Parathyroid adenoma (tissue), 2 donors: ENCODE results near the gene SRCAP.

ENCODE experiments used
- H2AFZ ChIP-seq: fragments of 300-600 bp; sonication (generic); one replicate; pipeline ENCODE4 v1.7.0; 2017; ENCODE audit warnings: antibody characterized with exemption, mild to moderate bottlenecking
- H3K27ac ChIP-seq: fragments of 300-600 bp; sonication (generic); one replicate; pipeline ENCODE4 v1.7.0; 2017
- H3K27me3 ChIP-seq: fragments of 300-600 bp; sonication (generic); one replicate; pipeline ENCODE4 v1.7.0; 2017; ENCODE audit warnings: low read length; ENCODE audit not compliant: control insufficient read depth, insufficient read depth
- H3K36me3 ChIP-seq: fragments of 300-600 bp; sonication (generic); one replicate; pipeline ENCODE4 v1.7.0; 2017; ENCODE audit warnings: low read length; ENCODE audit not compliant: control insufficient read depth, insufficient read depth
- H3K4me1 ChIP-seq: fragments of 300-600 bp; sonication (generic); one replicate; pipeline ENCODE4 v1.7.0; 2017; ENCODE audit warnings: control low read depth
- H3K4me2 ChIP-seq: fragments of 300-600 bp; sonication (generic); one replicate; pipeline ENCODE4 v1.7.0; 2017; ENCODE audit warnings: low read length
- H3K4me3 ChIP-seq: fragments of 300-600 bp; sonication (generic); one replicate; pipeline ENCODE4 v1.7.0; 2017; ENCODE audit warnings: low read depth, low read length
- H3K79me2 ChIP-seq: fragments of 300-600 bp; sonication (generic); one replicate; pipeline ENCODE4 v1.7.0; 2017; ENCODE audit warnings: control low read depth
- H3K9ac ChIP-seq: fragments of 300-600 bp; sonication (generic); one replicate; pipeline ENCODE4 v1.7.0; 2017; ENCODE audit warnings: mild to moderate bottlenecking
- H3K9me3 ChIP-seq: fragments of 300-600 bp; sonication (generic); one replicate; pipeline ENCODE4 v1.7.0; 2017; ENCODE audit warnings: low read length; ENCODE audit not compliant: control insufficient read depth
- TF ChIP-seq, protein P1 (sequence below): fragments of 300-600 bp; sonication (generic); IDR thresholded peaks from one replicate; pipeline ENCODE4 v1.7.0; 2017; ENCODE audit warnings: antibody characterized with exemption, mild to moderate bottlenecking
- donor health status: primary hyperparathyroidism.

SRCAP gene

DNA sequence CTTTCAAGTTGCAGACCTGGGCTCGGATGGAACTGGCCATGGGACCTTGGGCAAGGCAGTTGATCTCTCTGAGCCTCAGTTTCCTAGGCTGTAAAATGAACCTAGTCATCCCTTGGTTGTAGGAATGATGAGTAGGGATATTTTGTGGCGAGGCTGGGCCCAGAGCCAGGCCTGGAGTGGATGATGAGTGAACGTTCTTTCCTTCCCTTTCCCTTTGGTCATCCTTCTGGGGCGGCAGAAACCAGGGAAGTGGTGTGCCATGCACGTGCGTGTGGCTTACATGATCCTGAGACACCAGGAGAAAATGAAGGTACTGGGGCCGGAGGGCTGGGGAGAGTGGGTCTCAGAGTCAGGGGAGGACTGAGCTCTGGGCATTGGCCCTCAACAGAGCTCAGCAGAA, 32.3 kb upstream of the SRCAP start:
- H3K9me3 ChIP-seq: no peaks in the 10 kb centered on the region

DNA sequence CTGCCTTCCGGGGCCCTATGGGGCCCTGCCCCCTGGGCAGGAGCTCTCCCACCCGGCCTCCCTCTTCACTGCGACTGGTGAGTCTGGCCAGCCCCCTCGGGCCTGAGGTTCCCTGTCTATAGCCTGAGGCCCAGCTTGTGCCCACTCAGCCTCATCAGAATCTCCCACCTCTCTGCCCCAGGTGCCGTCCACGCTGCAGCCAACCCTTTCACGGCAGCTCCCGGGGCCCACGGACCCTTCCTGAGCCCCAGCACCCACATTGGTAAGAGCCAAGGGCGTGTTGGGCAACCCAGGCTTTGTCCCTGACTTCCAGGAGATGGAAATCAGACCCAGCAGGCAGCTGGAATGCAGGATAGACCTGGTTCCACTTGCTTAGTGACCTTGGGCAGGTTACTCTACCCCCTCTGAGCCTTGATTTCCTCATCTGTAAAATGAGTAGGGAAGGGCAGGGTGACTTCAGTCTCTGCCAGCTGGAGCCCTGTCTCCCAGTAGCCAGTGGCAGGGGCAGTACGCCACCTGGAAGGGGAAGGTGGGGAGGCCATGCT, 31.5 kb upstream of the SRCAP start:
- TF ChIP-seq, protein P1, sequence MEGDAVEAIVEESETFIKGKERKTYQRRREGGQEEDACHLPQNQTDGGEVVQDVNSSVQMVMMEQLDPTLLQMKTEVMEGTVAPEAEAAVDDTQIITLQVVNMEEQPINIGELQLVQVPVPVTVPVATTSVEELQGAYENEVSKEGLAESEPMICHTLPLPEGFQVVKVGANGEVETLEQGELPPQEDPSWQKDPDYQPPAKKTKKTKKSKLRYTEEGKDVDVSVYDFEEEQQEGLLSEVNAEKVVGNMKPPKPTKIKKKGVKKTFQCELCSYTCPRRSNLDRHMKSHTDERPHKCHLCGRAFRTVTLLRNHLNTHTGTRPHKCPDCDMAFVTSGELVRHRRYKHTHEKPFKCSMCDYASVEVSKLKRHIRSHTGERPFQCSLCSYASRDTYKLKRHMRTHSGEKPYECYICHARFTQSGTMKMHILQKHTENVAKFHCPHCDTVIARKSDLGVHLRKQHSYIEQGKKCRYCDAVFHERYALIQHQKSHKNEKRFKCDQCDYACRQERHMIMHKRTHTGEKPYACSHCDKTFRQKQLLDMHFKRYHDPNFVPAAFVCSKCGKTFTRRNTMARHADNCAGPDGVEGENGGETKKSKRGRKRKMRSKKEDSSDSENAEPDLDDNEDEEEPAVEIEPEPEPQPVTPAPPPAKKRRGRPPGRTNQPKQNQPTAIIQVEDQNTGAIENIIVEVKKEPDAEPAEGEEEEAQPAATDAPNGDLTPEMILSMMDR: no peak
- Histone ChIP-seq H2AFZ (no peak overlapping the region), H3K4me1 (peaks cover 3% of the 10 kb centered on the region), H3K4me2 (no peak overlapping the region), H3K36me3 (no peaks in the 10 kb centered on the region), H3K4me3 (no peak overlapping the region), H3K9ac (no peak overlapping the region), H3K27me3 (no peaks in the 10 kb centered on the region), H3K27ac (no peak overlapping the region), H3K9me3 (no peaks in the 10 kb centered on the region), H3K79me2 (peaks cover 10% of the 10 kb centered on the region)

More for the DNA sequence above, 32.3 kb upstream of the SRCAP start:
- Histone ChIP-seq H3K9ac (no peak overlapping the region), H3K4me1 (peaks cover 3% of the 10 kb centered on the region), H3K79me2 (peaks cover 14% of the 10 kb centered on the region), H2AFZ (no peak overlapping the region), H3K4me3 (no peak overlapping the region), H3K4me2 (no peak overlapping the region), H3K27ac (no peak overlapping the region), H3K27me3 (no peaks in the 10 kb centered on the region), H3K36me3 (no peaks in the 10 kb centered on the region)
- TF ChIP-seq, protein P1: no peak

DNA sequence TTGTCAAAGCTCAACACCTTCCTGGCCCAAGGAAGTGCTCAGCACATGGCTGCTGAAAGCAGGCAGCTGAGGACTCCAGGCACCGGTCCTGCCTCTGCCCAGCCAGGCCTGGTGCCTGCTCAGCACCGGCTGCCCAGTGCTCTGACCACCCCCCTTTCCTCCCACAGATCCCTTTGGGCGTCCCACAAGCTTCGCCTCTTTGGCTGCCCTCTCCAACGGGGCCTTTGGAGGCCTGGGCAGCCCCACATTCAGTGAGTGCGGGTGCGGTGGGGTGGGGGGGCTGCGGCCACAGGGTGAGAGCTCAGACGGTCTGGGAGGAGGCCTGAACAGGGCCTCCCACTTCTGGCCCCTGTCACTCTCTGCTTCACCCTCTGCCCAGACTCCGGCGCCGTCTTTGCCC, 30.6 kb upstream of the SRCAP start:
- no peaks in the 10 kb centered on the region for H3K4me1 ChIP-seq
- no peaks in the 10 kb centered on the region for H3K36me3 ChIP-seq
- no peaks in the 10 kb centered on the region for H3K27me3 ChIP-seq
- no peak overlapping the region for H2AFZ ChIP-seq
- no peaks in the 10 kb centered on the region for H3K9me3 ChIP-seq
- TF ChIP-seq, protein P1: no peak
- H3K4me2 ChIP-seq: no peak overlapping the region
- no peak overlapping the region for H3K9ac ChIP-seq
- no peak overlapping the region for H3K27ac ChIP-seq
- H3K4me3 ChIP-seq: no peak overlapping the region
- peaks cover 5% of the 10 kb centered on the region for H3K79me2 ChIP-seq

DNA sequence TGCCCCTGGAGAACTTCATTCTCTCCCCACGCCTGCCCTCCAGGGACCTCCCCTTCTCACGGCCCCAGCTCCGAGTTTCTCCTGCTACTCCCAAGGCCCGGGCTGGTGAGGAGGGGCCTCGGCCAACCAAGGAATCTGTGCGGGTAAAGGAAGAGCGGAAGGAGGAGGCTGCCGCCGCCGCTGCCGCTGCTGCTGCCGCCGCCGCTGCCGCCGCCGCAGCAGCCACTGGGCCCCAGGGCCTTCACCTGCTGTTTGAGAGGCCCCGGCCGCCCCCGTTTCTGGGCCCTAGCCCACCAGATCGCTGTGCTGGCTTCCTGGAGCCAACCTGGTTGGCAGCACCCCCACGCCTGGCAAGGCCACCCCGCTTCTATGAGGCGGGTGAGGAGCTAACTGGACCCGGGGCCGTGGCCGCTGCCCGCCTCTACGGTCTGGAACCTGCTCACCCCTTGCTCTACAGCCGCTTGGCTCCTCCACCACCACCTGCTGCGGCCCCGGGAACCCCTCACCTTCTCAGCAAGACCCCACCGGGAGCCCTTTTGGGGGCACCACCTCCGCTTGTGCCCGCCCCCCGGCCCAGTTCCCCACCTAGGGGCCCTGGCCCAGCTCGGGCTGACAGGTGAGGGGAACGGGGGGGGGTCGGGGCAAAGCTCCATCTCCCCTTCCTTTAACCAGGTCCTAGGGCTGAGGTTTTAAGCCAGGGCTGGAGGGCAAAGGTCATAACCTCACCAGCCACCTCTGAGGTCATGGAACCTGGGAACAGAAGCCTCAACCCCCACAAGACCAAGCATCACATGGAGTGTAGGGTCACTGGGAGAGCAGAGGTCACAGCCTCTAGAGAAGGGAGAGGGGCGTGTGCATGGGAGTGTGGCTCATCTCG, 29.7 kb upstream of the SRCAP start:
- no peaks in the 10 kb centered on the region for H3K9me3 ChIP-seq
- no peaks in the 10 kb centered on the region for H3K27me3 ChIP-seq
- no peak overlapping the region for H3K27ac ChIP-seq
- no peak overlapping the region for H3K4me2 ChIP-seq
- H3K4me1 ChIP-seq: no peaks in the 10 kb centered on the region
- H2AFZ ChIP-seq: no peak overlapping the region
- no peak overlapping the region for H3K4me3 ChIP-seq
- H3K36me3 ChIP-seq: no peaks in the 10 kb centered on the region
- TF ChIP-seq, protein P1: no peak
- H3K79me2 ChIP-seq: no peaks in the 10 kb centered on the region
- H3K9ac ChIP-seq: no peak overlapping the region
